ENCODE results near the gene USP53.
A peak's percentile ranks its signal among the peaks of the same experiment; 100 is the strongest.
"Not testable (repeated sequence)": the region's sequence is repeated elsewhere in the genome, so short reads cannot be mapped to it uniquely, and the experiment has no call there.

The USP53 gene

DNA sequence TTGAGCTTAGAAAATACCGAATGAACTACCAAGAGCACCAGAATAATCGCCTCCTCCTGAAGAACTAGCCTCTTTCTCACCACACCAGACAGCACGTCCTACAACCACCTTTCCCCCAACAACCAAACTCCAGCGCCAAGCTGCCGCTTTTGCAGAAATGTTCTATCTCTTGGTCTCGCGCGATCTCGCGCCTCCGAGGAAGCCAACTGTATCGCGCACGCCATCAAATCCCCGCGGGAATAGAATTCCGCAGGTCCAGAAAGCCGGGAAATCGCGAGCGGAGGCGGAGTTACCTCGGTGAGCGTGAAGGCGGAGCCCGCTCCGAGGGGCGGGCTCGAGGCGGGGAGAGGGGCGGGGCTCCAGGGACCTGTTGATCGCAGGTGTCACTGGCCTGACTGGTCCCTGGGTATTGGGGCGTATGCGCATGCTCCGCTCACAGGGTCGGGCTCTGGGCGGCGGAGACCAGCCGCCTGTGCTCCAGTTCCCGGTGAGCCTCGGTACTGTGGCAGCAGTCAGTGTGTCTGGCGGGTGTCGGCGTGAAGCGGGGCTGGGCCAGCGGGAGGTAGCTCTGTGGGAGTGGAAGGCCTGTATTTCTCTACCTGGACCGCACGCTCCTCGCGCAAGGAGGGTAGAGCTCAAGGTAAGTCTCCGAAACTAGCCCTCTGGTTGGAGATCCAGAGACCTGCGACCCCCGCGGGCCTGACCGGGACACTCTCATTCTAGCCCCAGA lies at the start of gene USP53:
Gene USP53 (plus strand): TSS at position 480 of the 730 bp plus-strand sequence. CDS start 27,047 bp downstream, outside the sequence.
- peak; percentile 91 to 95 (median 92) for DNase-seq (ENCODE audit: low read depth in 2 of 3, low spot score in 2 of 3)

GRCh38 chr4:119165767-119166166 lies 46.7 kb upstream of the USP53 start:
- no peak for DNase-seq (ENCODE audit: low read depth in 2 of 3, low spot score in 2 of 3)

DNA sequence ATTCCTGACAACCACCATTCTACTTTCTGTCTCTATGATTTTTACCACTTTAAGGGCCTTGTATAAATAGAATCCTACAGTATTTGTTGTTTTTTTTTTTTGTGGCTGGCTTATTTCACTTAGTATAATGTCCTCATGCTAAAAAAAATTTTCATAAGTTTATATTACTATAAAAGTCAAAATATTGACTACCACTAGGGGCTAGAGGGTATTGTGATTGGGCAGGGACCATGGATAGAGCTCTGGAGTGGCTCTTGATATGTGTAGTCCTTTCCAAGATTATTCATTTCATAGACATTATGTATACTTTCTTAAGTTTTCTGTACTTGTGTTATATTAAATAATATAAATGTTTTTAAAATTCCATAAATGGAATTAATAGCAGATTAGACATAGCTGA lies 42.3 kb upstream of the USP53 start:
- no peak for DNase-seq (ENCODE audit: low read depth in 2 of 3, low spot score in 2 of 3)

- no peak for DNase-seq (ENCODE audit: low read depth in 2 of 3, low spot score in 2 of 3)
Observed at GRCh38 chr4:119172223-119172622, 40.3 kb upstream of the USP53 start.

- DNase-seq (ENCODE audit: low read depth in 2 of 3, low spot score in 2 of 3) = not testable (repeated sequence)
Observed at GRCh38 chr4:119173729-119174361, 38.7 kb upstream of the USP53 start.

GRCh38 chr4:119179011-119179410 lies 33.5 kb upstream of the USP53 start:
- DNase-seq (ENCODE audit: low read depth in 2 of 3, low spot score in 2 of 3) = no peak

GRCh38 chr4:119184128-119184527 lies 28.4 kb upstream of the USP53 start:
- no peak for DNase-seq (ENCODE audit: low read depth in 2 of 3, low spot score in 2 of 3)

- no peak for DNase-seq (ENCODE audit: low read depth in 2 of 3, low spot score in 2 of 3)
Observed at GRCh38 chr4:119189638-119190037, 22.9 kb upstream of the USP53 start.

DNA sequence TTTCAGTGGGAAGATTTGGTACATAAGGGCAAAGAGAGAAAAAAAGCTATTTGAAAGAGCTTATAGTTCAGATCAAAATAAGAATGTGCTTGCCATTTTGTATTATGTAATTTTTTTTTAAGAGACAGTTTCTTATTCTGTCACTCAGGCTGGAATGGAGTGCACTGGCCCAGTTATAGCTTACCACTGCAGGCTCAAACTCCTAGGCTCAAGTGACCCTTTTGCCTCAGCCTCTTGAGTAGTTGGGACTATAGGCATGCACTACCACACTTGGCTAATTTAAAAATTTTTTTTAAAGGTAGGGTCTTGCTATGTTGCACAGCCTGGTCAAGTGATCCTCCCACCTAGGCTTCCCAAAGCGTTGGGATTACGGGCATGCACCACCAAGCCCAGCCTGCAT lies 22.2 kb upstream of the USP53 start:
- no peak for DNase-seq (ENCODE audit: low read depth in 2 of 3, low spot score in 2 of 3)

DNA sequence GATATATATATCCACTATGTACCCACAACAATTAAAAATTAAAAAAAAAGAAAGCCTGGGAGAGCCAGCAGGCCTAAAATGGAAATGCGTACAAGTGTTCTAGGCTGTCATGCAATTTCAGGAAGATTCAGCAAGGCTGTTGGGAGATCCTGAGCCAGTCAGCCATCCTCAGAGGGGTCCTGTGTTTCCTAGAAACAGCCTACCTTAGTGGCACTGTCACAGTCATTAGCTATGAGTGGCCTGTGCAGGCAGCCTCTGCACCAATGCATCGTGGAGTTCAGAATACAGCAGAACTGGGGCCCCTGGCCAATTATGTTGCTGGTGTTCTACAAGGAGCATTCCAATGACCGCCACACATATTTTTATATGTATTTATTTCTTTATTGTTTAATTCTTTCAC lies 21.0 kb upstream of the USP53 start:
- DNase-seq (ENCODE audit: low read depth in 2 of 3, low spot score in 2 of 3) = no peak

DNA sequence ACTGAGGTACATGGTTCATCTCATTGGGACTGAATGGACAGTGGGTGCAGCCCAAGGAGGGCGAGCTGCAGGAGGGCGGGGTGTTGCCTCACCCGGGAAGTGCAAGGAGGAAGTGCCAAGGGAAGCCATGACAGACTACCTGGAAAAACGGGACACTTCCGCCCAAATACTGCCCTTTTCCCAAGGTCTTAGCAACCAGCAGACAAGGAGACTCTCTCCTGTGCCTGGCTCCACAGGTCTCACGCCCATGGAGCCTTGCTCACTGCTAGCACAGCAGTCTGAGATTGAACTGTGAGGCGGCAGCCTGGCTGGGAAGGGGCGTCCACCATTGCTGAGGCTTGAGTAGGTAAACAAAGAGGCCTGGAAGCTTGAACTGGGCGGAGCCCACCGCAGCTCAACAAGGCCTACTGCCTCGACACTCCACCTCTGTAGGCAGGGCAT lies 14.7 kb upstream of the USP53 start:
- no peak for DNase-seq (ENCODE audit: low read depth in 2 of 3, low spot score in 2 of 3)

- DNase-seq (ENCODE audit: low read depth in 2 of 3, low spot score in 2 of 3) = no peak
Observed at GRCh38 chr4:119204916-119205315, 7.6 kb upstream of the USP53 start.

DNA sequence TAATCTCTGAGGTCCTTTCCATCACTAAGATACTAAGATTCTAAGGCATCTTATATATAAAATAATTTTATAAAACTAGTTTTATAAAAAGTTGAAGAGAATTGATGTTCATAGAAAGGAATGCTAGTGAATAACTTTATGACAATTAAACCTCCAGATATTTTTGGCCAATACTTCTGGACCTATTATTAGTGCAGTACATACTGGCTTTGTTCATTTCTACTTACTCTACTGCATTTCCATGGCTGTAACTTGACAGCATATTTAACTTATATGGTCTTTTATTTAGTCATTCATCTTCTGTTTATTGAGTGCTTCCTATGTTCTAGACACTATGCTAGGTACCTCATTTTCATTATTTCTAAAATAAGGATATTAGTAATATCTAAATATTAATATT lies 6.8 kb upstream of the USP53 start:
- no peak for DNase-seq (ENCODE audit: low read depth in 2 of 3, low spot score in 2 of 3)

GRCh38 chr4:119206178-119206577 lies 6.3 kb upstream of the USP53 start:
- DNase-seq (ENCODE audit: low read depth in 2 of 3, low spot score in 2 of 3) = no peak

- DNase-seq (ENCODE audit: low read depth in 2 of 3, low spot score in 2 of 3) = no peak
Observed at GRCh38 chr4:119207051-119207450, 5.5 kb upstream of the USP53 start.

GRCh38 chr4:119209077-119209476 lies 3.4 kb upstream of the USP53 start:
- no peak for DNase-seq (ENCODE audit: low read depth in 2 of 3, low spot score in 2 of 3)

DNA sequence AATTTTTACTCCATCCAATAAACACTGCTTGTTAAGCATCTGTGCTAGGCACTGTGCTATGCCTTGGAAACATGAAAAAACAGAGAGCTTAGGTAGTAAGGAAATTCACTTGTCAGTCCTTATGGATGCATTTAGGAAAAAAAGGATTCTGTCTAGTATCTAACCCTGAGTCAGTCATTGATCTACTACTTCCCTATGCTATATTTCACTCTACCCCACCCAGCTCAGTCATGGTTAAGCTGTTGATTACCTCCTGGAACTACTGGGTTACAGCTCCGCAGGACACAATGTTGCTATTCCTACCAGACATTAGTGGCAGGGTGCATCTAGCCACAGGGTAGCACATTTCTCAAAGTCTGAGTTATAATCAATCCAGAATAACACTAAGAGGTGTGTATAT lies 2.9 kb upstream of the USP53 start:
- DNase-seq (ENCODE audit: low read depth in 2 of 3, low spot score in 2 of 3) = no peak

GRCh38 chr4:119210775-119211174 lies 1.7 kb upstream of the USP53 start:
- DNase-seq (ENCODE audit: low read depth in 2 of 3, low spot score in 2 of 3) = no peak

- no peak for DNase-seq (ENCODE audit: low read depth in 2 of 3, low spot score in 2 of 3)
Observed at GRCh38 chr4:119211867-119212233, 663 bp upstream of the USP53 start.

DNA sequence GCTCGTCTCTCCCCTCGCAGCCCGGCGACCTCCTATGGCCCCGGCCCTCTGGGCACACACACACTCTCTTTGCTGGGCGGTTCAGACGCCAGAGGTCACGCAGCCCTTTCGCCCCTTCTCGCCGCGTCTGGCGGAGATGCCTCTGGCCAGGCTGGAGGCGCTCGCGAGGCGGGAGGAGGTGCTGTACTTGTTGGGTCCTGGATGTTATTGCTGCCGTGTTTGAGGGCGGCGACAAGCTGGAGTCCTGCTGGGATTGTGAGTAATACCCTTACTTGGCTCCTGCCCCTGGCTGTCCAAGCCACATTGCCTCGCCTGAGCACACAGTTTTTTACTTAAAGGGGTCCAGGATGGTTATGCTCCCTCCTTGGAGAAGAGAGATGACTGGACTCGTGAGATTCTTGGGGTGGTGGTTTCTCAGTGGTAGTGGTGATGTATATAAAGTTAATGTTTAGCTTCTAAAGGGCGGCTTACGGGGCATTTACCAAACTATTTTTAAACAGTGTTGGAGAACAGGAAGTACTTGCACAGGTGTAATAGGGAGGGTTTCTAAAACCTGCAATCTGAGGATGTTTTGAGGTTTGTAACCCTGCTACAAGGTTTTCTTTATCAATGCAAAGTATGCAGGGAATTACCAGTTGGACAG lies 572 bp downstream of the USP53 start:
- DNase-seq (ENCODE audit: low read depth in 2 of 3, low spot score in 2 of 3) = peak in 2 of 3 experiments; percentile 34 to 46

DNA sequence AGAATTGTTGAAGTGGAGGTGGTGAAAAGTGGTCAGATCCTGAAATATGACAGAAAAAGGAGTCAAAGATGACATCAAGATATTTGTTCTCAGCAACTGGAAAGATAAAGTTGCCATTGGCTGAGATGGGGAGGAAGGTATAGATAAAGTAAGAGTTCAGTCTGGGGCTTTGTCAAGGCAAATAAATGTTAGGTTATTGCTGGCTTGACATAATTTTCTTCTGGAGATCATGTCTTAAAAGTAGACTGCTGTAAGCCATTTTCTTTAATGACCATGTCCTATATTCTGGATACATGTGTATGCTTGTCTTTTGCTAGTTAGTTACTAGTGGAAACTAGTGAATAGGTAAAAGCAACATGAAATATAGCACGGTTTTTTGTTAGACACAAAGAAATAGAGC lies 5.6 kb downstream of the USP53 start:
- DNase-seq (ENCODE audit: low read depth in 2 of 3, low spot score in 2 of 3) = no peak

DNA sequence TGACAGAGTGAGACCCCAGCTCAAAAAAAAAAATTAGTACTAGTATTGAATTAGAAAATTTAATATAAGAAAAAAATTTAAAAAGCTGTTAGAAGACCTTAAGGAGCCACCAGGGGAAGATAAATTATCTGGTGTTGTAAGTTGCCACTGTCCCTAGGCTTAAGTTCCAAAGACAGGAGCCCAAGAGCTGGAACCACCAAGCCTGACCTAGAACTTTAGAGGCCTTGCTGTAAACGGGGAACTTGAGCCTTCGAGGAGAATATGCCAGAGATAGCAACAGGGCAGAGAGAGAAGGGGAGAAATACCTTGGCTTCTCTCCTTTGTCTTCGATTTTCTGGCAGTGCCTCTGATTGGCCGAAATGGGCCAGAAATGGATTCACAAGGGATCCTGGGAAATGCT lies 8.9 kb downstream of the USP53 start:
- no peak for DNase-seq (ENCODE audit: low read depth in 2 of 3, low spot score in 2 of 3)

Data from activated CD8-positive, alpha-beta memory T cell treated with anti-CD3 and anti-CD28 coated beads for 48 hours (primary cell).